GM13976 (cell line): Measurements from ENCODE around the gene DOCK7.
A peak's percentile ranks its signal among the peaks of the same experiment; 100 is the strongest.
"Not testable (repeated sequence)": the region's sequence is repeated elsewhere in the genome, so short reads cannot be mapped to it uniquely, and the experiment has no call there.

Experiments
- DNase-seq: peaks from one replicate; pipeline ENCODE4 v3.0.0; 2012; ENCODE audit warnings: low spot score
- CTCF ChIP-seq: IDR thresholded peaks from 2 replicates; pipeline ENCODE4 v1.5.1; 2012; ENCODE audit warnings: borderline replicate concordance, mild to moderate bottlenecking; ENCODE audit not compliant: insufficient read depth; ENCODE audit errors: extremely low read depth, missing control alignments, control extremely low read depth
- in situ Hi-C: fragments of 300-500 bp; cut with MboI; formaldehyde crosslinking; loops from one replicate; pipeline ENCODE4 v1.12.0; 2022; ENCODE audit warnings: low sequenced_read_pairs, mixed read lengths, inconsistent platforms; ENCODE audit not compliant: unreplicated experiment

Gene DOCK7

GRCh38 chr1:62725255-62725654, 37.1 kb upstream of the DOCK7 start:
- peak; percentile 32 for DNase-seq
- TF ChIP-seq CTCF = no peak
- in situ Hi-C loops = loop anchor here (25.0 kb wide), 1 partner anchor 563 kb away; no protein-coding TSS in a partner anchor

GRCh38 chr1:62724430-62724829, 36.2 kb upstream of the DOCK7 start:
- in situ Hi-C loops = no loop called here
- no peak for DNase-seq

GRCh38 chr1:62723883-62724282, 35.7 kb upstream of the DOCK7 start:
- DNase-seq = no peak
- TF ChIP-seq CTCF = no peak
- in situ Hi-C loops = no loop called here

More at GRCh38 chr1:62724430-62724829, 36.2 kb upstream of the DOCK7 start:
- no peak for TF ChIP-seq CTCF

- no peak for TF ChIP-seq CTCF
- in situ Hi-C loops = no loop called here
- DNase-seq = peak; percentile 57
Observed at GRCh38 chr1:62722796-62723195, 34.6 kb upstream of the DOCK7 start.

- DNase-seq = no peak
- TF ChIP-seq CTCF = no peak
- in situ Hi-C loops = no loop called here
Observed at GRCh38 chr1:62720946-62721554, 32.9 kb upstream of the DOCK7 start.

GRCh38 chr1:62718400-62718799, 30.2 kb upstream of the DOCK7 start:
- in situ Hi-C loops, DNase-seq: not testable (repeated sequence)

GRCh38 chr1:62717483-62717882, 29.3 kb upstream of the DOCK7 start:
- in situ Hi-C loops = no loop called here
- DNase-seq = no peak
- TF ChIP-seq CTCF = no peak
